CD4-positive, alpha-beta T cell treated with Interleukin-15 for 4 hours (primary cell): ENCODE measurements around the gene SUPV3L1.
"Not testable (repeated sequence)": the region's sequence is repeated elsewhere in the genome, so short reads cannot be mapped to it uniquely, and the experiment has no call there.

Experiments
- DNase-seq: peaks from one replicate; pipeline ENCODE4 v3.0.0-alpha.2; 2020; ENCODE audit warnings: low spot score

Gene SUPV3L1

GRCh38 chr10:69230128-69230527 lies 50.1 kb downstream of the SUPV3L1 start:
- DNase-seq: no peak

- no peak for DNase-seq
These were observed 52.2 kb downstream of the SUPV3L1 start for GRCh38 chr10:69232252-69232651.

- peak; percentile 58 for DNase-seq
These were observed 52.9 kb downstream of the SUPV3L1 start for GRCh38 chr10:69232736-69233480.

GRCh38 chr10:69234447-69234846 lies 54.4 kb downstream of the SUPV3L1 start:
- DNase-seq: no peak

- DNase-seq: peak; percentile 88
These were observed 57.6 kb downstream of the SUPV3L1 start for GRCh38 chr10:69237528-69238159.

- no peak for DNase-seq
These were observed 59.1 kb downstream of the SUPV3L1 start for GRCh38 chr10:69239136-69239535.

- no peak for DNase-seq
These were observed 59.9 kb downstream of the SUPV3L1 start for GRCh38 chr10:69239816-69240434.

GRCh38 chr10:69240455-69240854 lies 60.4 kb downstream of the SUPV3L1 start:
- DNase-seq: no peak

- no peak for DNase-seq
These were observed 61.5 kb downstream of the SUPV3L1 start for GRCh38 chr10:69241575-69241974.

- no peak for DNase-seq
These were observed 62.2 kb downstream of the SUPV3L1 start for GRCh38 chr10:69242040-69242851.

- no peak for DNase-seq
These were observed 62.8 kb downstream of the SUPV3L1 start for GRCh38 chr10:69242852-69243212.

GRCh38 chr10:69243817-69244216 lies 63.8 kb downstream of the SUPV3L1 start:
- DNase-seq: no peak

- DNase-seq: no peak
These were observed 66.0 kb downstream of the SUPV3L1 start for GRCh38 chr10:69246036-69246435.

GRCh38 chr10:69246581-69247312 lies 66.7 kb downstream of the SUPV3L1 start:
- DNase-seq: no peak

- DNase-seq: no peak
These were observed 67.3 kb downstream of the SUPV3L1 start for GRCh38 chr10:69247313-69247710.

- DNase-seq: no peak
These were observed 68.2 kb downstream of the SUPV3L1 start for GRCh38 chr10:69248117-69248730.

GRCh38 chr10:69250041-69250440 lies 70.0 kb downstream of the SUPV3L1 start:
- DNase-seq: no peak

GRCh38 chr10:69251417-69251816 lies 71.4 kb downstream of the SUPV3L1 start:
- not testable (repeated sequence) for DNase-seq

GRCh38 chr10:69253171-69253570 lies 73.1 kb downstream of the SUPV3L1 start:
- DNase-seq: no peak

- no peak for DNase-seq
These were observed 74.8 kb downstream of the SUPV3L1 start for GRCh38 chr10:69254877-69255276.
